K562 (cell line): Measurements from ENCODE around the gene HMGB2. TPM values are rescaled to one million over a fixed set of nuclear protein-coding genes. Genes with fewer than 3 reads are reported as not detected.

ENCODE experiments used
- ARID1B ChIP-seq: fragments of 450-650 bp; IDR thresholded peaks from 2 replicates; pipeline ENCODE4 v1.6.1; 2016; ENCODE audit warnings: antibody characterized with exemption, mild to moderate bottlenecking, inconsistent platforms
- ARID3A ChIP-seq: IDR thresholded peaks from 2 replicates; pipeline ENCODE4 v1.6.1; 2012; ENCODE audit warnings: low read depth, low read length, improper control_type of control experiment, borderline replicate concordance
- CCNT2 ChIP-seq: IDR thresholded peaks from 2 replicates; pipeline ENCODE4 v1.6.1; 2011; ENCODE audit warnings: borderline replicate concordance, low read depth, mild to moderate bottlenecking, moderate library complexity, mixed read lengths, low read length; ENCODE audit not compliant: insufficient read length; ENCODE audit errors: extremely low read depth
- CREM ChIP-seq: IDR thresholded peaks from 2 replicates; pipeline ENCODE4 v1.6.1; 2014; ENCODE audit warnings: antibody characterized with exemption, low read depth
- CTBP1 ChIP-seq: fragments of 450-650 bp; IDR thresholded peaks from 2 replicates; pipeline ENCODE4 v1.6.1; 2016; ENCODE audit warnings: borderline replicate concordance
- HMGN3 ChIP-seq: IDR thresholded peaks from 2 replicates; pipeline ENCODE4 v1.6.1; 2011; ENCODE audit warnings: borderline replicate concordance, low read depth, mild to moderate bottlenecking, mixed read lengths, low read length; ENCODE audit not compliant: insufficient read length; ENCODE audit errors: extremely low read depth
- NBN ChIP-seq: fragments of 450-650 bp; IDR thresholded peaks from 2 replicates; pipeline ENCODE4 v1.6.1; 2016; ENCODE audit warnings: low read depth, mild to moderate bottlenecking
- NONO ChIP-seq, 2 experiments: fragments of 200-400 bp in 1 of 2; fragments of 450-650 bp in 1 of 2; formaldehyde crosslinking in 1 of 2; IDR thresholded peaks; 2 replicates each; pipeline ENCODE4 v1.6.1; 2017; ENCODE audit warnings: low read depth in 2 of 2, mild to moderate bottlenecking in 2 of 2, moderate library complexity in 2 of 2, low read length in 1 of 2
- NR3C1 ChIP-seq: sonication (generic); formaldehyde crosslinking; IDR thresholded peaks from 2 replicates; pipeline ENCODE4 v1.8.1; 2022; ENCODE audit warnings: missing genetic modification reagents
- RCOR1 ChIP-seq, 2 experiments: IDR thresholded peaks; 2 replicates each; pipeline ENCODE4 v1.6.1; 2012; ENCODE audit warnings: low read depth in 2 of 2, low read length in 2 of 2, borderline replicate concordance in 1 of 2, improper control_type of control experiment in 1 of 2
- TAF1 ChIP-seq: IDR thresholded peaks from 2 replicates; pipeline ENCODE4 v1.6.1; 2011; ENCODE audit warnings: mild to moderate bottlenecking, low read length, moderate library complexity; ENCODE audit not compliant: insufficient read depth, control insufficient read depth, severe bottlenecking; ENCODE audit errors: extremely low read depth
- TCFL5 ChIP-seq: fragments of 250-450 bp; sonication (Bioruptor Pico); conservative IDR thresholded peaks from 2 replicates; pipeline ENCODE4 v1.6.1; 2021; ENCODE audit warnings: mild to moderate bottlenecking, moderate library complexity, matching md5 sums
- YY1 ChIP-seq, 3 experiments: IDR thresholded peaks; 2 replicates each; pipeline ENCODE4 v1.6.1; 2011; ENCODE audit warnings: low read length in 2 of 3, mild to moderate bottlenecking in 2 of 3, moderate library complexity in 2 of 3, borderline replicate concordance in 1 of 3, control low read depth in 1 of 3, low read depth in 1 of 3; ENCODE audit not compliant: insufficient read depth in 3 of 3, insufficient replicate concordance in 2 of 3, control insufficient read depth in 1 of 3, insufficient read length in 1 of 3; ENCODE audit errors: extremely low read depth in 1 of 3
- ZNF398 ChIP-seq: fragments of 250-450 bp; sonication (Bioruptor Pico); IDR thresholded peaks from 2 replicates; pipeline ENCODE4 v1.8.0; 2021; ENCODE audit warnings: moderate library complexity, mild to moderate bottlenecking, inconsistent platforms
- ZNF609 ChIP-seq: sonication (generic); formaldehyde crosslinking; IDR thresholded peaks from 2 replicates; pipeline ENCODE4 v1.8.1; 2023; ENCODE audit warnings: missing genetic modification reagents, mild to moderate bottlenecking, borderline replicate concordance
- ZNF717 ChIP-seq: fragments of 250-450 bp; sonication (Bioruptor Pico); IDR thresholded peaks from 2 replicates; pipeline ENCODE4 v1.5.0; 2021
- polyA plus RNA-seq, 8 experiments: library from polyadenylated mRNA; depleted of rRNA in 4 of 8; stranded (reverse) in 5 of 8; unstranded in 3 of 8; fragments of >200 nt; fragmentation: Nextera tagmentation in 2 of 8; fragmentation: Illumina TruSeq in 1 of 8; extraction: Ambion mirVana in 2 of 8; extraction: Trizol in 1 of 8; gene quantifications; 2 replicates each; pipeline versions ENCODE4 v1.2.1 to v1.2.3, GENCODE V29; 2011 to 2014; ENCODE audit warnings: inconsistent platforms in 1 of 8, missing spikeins in 1 of 8
- total RNA-seq, 7 experiments: library from RNA; depleted of rRNA in 6 of 7; stranded (reverse); fragments of >200 nt in 6 of 7; fragmentation: Illumina TruSeq in 2 of 7; extraction: Trizol in 2 of 7; gene quantifications; 2 replicates each; pipeline versions ENCODE4 v1.2.1 to v1.2.3, GENCODE V29; 2011 to 2021; ENCODE audit warnings: low replicate concordance in 1 of 7

The HMGB2 gene
- total and polyA plus RNA-seq, 9 of the 15 experiments (the other 6 are each of a cell fraction or from before 2014, with no cell fraction given) = 309 to 822 (median 626) TPM

DNA sequence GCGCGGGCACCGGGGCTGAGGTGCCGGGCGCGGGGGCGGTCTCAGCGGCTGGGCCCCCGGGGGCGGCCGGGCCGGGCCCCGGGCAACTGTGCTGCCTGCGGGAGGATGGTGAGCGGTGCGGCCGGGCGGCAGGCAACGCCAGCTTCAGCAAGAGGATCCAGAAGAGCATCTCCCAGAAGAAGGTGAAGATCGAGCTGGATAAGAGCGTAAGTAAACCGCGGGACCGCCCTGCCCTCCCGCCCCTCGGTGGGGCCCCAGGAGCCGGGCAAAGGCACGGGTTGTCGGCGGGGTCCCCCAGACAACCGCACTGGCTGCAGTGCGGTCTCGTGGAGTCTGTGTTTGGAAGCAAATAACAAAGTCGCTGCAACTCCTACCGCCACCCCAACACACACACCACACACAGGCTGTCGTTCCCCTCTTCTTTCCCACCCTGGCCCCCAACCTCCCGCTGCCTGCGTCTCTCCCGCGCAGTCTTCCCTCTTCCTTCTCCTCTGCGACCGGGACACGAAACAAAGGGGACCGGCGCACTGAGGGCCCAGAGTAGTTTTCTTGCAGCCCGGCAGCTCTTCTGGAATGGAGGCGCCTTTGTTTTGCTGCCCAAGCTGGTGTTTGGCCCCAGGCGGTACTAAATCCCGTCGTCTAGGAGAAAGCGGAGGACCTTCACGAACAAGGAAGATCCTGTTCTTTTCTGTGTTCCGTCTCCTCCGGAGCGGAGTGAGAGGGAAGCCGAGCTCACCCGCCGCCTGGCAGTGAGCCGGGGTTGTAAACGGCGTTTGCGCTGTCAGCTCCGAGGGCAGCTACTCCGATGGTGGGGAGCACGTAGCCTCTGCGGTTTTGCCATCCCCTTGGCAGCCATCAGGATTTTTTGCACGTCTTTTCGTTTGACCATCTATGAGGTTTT is 37.4 kb upstream of the HMGB2 start (continued):
- TF ChIP-seq ZNF609 (CRISPR knock-in tag) (no peak), ZNF398 (CRISPR knock-in tag) (no peak), HMGN3 (peak; percentile 20), ARID3A (no peak), NONO (IDR thresholded peaks at IDR 0.05; ENCODE audit: low read depth in 2 of 2, low read length in 1 of 2) (no peak), TAF1 (peak; percentile 29), NR3C1 (CRISPR knock-in tag) (no peak), TCFL5 (no peak), YY1 (IDR thresholded peaks at IDR 0.05; ENCODE audit: borderline replicate concordance in 1 of 3, control insufficient read depth in 1 of 3, extremely low read depth in 1 of 3, insufficient read depth in 3 of 3, insufficient read length in 1 of 3, insufficient replicate concordance in 2 of 3, low read depth in 1 of 3, low read length in 2 of 3) (peak in 1 of 3 experiments; percentile 24), CREM (0 out of 2 replicates have a peak, but pooled peaks have one; percentile 11), RCOR1 (IDR thresholded peaks at IDR 0.05; ENCODE audit: borderline replicate concordance in 1 of 2, low read depth in 2 of 2, low read length in 2 of 2) (no peak), CTBP1 (0 out of 2 replicates have a peak, but pooled peaks have one; percentile 21), ARID1B (no peak), CCNT2 (peak; percentile 11), NBN (0 out of 2 replicates have a peak, but pooled peaks have one; percentile 44), ZNF717 (CRISPR knock-in tag) (no peak)
